GM10266 (cell line): ENCODE data around the gene UBAC1.
"Not testable (repeated sequence)": the region's sequence is repeated elsewhere in the genome, so short reads cannot be mapped to it uniquely, and the experiment has no call there.

Source experiments
- DNase-seq: peaks from one replicate; pipeline ENCODE4 v3.0.0; 2012; ENCODE audit errors: extremely low spot score
- TF ChIP-seq, protein P1 (sequence below): IDR thresholded peaks from 2 replicates; pipeline ENCODE4 v1.5.1; 2012; ENCODE audit warnings: mild to moderate bottlenecking, low read depth; ENCODE audit not compliant: control insufficient read depth, insufficient read depth; ENCODE audit errors: missing control alignments

The UBAC1 gene

DNA sequence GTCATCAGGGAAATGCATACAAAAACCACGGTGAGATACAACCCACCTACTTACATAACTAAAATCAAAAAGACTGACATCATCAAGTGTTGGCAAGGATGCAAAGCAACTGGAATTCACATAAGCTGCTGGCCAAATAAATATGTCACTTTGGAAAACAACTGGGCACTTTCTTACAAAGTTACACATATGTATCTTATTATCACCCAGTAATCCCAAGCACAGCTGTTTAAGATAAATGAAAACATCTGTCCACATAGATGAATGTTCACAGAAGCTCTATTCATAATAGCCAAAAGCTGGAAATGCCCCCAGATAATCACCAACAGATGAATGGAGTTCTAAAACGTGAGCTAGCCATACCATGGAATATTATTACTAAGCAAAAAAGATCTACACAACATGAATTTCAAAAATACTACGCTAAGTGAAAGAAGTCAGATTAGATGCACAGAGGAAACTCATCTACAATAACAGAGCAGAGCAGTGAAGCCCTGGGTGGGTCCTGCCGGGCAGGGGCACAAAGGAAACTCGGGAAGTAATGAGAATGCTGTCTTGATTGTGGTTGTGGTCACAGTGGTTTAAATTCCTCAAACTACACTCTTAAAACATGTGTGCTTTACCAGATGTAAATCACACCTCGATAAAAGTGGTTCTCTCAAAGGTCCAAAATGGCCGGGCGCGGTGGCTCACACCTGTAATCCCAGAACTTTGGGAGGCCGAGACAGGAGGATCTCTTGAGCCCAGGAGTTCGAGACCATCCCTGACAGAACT is 62.4 kb downstream of the UBAC1 start:
- TF ChIP-seq, protein P1, sequence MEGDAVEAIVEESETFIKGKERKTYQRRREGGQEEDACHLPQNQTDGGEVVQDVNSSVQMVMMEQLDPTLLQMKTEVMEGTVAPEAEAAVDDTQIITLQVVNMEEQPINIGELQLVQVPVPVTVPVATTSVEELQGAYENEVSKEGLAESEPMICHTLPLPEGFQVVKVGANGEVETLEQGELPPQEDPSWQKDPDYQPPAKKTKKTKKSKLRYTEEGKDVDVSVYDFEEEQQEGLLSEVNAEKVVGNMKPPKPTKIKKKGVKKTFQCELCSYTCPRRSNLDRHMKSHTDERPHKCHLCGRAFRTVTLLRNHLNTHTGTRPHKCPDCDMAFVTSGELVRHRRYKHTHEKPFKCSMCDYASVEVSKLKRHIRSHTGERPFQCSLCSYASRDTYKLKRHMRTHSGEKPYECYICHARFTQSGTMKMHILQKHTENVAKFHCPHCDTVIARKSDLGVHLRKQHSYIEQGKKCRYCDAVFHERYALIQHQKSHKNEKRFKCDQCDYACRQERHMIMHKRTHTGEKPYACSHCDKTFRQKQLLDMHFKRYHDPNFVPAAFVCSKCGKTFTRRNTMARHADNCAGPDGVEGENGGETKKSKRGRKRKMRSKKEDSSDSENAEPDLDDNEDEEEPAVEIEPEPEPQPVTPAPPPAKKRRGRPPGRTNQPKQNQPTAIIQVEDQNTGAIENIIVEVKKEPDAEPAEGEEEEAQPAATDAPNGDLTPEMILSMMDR, result no peak
- no peak for DNase-seq

DNA sequence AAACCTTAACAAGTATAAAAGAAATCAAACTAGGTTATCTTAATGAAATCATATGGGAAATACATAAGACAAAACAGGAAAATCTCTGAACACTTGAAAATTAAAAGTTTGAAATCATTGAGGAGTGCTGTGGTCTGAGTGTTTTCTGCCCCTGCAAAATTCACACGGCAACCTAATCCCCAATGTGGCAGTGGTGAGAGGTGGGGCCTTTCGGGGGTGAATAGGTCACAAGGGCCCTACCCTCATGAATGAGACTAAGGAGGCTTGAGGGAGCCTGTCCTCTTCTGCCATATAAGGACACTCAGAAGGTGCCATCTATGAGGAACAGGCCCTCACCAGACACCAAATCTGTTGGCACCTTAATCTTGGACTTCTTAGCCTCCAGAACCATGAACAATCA is 64.5 kb downstream of the UBAC1 start:
- TF ChIP-seq, protein P1, result no peak
- no peak for DNase-seq

DNA sequence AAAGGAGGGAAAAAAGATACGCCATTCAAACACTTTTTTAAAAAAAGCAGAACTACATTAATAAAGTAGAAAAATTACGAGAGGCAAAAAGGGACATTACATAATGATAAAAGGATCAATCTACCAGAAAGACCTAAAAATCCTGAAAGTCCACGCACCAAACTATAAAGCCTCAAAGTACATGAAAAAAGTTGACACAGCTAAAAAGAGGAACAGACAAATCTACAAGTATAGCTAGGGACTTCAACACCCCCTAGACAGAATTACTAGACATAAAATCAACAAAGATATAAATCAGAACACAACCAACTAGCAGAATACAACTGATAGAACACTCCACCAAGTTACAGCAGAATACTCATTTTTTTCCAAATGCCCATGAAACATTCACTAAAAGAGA is 65.0 kb downstream of the UBAC1 start:
- no peak for DNase-seq
- TF ChIP-seq, protein P1, result no peak

DNA sequence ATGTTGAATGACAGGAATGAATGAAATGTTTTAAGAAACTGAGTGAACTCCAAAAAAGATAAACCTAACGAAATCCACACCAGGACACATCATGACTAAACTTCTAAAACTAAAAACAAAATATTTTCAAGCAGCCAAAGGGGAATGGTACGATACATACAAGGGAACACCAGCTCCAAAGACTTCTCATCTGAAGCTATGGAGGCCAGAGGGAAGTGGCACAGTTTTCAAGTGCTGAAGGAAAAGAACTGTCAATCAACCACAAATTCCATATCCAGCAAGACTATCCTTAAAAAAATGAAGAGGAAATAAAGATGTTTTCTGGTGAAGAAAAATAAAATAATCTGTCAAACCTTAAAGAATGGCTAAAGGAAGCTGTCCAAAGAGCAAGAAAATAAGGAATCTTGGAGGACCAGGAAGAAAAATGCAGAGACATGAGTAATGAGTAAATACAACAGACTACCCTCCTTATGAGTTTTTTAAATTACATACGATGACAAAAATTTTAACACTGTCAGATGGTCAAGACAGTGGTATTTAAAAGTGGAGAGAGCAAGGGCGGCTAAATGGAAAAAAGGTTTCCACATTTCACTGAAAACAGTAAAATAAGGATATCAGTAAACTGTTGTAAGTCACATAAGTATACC is 65.8 kb downstream of the UBAC1 start:
- no peak for DNase-seq
- TF ChIP-seq, protein P1, result no peak

DNA sequence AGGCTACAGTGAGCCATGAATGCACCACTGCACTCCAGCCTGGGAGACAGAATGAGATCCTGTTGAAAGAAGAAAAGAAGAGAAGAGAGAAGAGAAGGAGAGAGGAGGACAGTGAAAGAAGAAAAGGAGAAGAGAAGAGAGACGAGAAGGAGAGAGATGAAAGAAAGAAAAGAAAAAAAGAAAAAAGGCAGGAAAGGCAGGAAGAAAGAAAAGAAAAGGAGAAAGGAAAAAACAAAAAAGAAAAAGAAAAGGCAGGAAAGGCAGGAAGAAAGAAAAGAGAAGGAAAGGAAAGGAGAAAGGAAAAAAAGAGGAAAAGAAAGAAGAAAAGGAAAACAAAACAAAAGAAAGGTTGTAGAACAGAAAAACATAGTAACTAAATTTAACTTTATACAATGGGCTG is 68.1 kb downstream of the UBAC1 start:
- no peak for DNase-seq
- TF ChIP-seq, protein P1, result no peak

DNA sequence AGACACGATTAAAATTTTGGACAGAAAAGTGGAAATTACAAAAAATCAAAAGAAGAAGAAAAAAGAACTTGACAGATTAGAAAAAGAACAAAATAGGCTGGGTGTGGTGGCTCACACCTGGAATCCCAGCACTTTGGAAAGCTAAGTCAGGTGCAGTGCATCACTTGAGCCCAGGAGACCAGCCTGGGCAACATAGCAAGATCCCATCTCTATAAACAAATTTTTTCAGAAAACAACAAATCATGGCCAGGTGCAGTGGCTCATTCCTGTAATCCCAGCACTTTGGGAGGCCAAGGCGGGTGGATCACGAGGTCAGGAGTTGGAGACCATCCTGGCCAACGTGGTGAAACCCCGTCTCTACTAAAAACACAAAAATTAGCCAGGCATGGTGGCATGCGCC is 68.8 kb downstream of the UBAC1 start:
- DNase-seq, result not testable (repeated sequence)

DNA sequence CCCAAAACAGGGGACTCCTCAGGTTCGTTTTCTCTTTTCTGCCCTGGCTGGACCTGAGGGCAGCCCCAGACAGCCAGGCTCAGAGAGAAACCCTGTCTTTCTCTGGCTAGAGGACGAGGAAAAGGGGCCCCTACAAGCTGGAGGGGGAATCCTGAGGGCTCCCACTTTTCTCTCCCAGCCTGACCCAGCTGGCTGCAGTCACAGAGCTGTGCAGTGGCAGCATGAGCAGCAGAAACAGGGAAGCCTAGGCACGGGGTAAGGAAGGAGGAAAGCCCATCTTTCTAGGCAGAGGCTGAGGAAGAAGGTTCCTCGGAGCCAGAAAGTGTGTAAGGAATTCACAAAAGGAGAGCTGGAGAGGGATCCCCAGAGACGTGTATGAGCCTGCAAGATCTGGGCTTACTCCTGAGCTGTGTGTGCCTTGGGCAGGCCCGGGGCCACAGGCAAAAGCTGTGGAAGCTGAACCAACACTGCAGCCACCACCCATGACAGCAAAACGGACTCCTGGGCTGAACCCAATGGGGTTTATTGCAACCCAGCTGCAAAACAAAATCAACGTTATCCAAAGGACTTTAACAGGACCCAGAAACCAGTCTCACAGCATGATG is 70.0 kb downstream of the UBAC1 start:
- no peak for DNase-seq
- TF ChIP-seq, protein P1, result no peak
